Measurements from ENCODE around the gene FANCE.

DNA sequence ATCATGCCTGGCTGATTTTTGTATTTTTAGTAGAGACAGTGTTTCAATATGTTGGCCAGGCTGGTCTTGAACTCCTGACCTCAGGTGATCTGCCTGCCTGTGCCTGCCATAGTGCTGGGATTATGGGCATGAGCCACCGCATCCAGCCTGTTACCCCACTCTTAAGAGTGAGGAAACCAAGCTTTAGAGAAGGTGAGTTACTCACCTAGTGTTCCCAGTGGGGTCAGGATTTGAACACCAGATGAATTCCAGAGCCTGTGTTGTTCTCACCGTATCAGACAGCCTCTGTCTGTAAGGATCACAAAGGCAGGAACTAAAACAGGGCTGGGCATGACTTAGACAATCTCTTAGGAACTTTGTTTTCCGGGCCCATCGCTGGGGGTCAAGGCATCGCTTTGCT lies 9.4 kb upstream of the FANCE start:
- TF ChIP-seq EP300 (IDR thresholded peaks at IDR 0.05): no peak
- no peak for TF ChIP-seq POLR2A (IDR thresholded peaks at IDR 0.05)
